Common myeloid progenitor, CD34-positive (primary cell): ENCODE measurements around the gene PTPRN2.

Source experiments
- CTCF ChIA-PET: fragments of 350-600 bp; sonication (Branson Sonifier 250); formaldehyde crosslinking; loops from one replicate; lab custom pipeline; 2021; ENCODE audit warnings: antibody characterized with exemption; lab: Charles Lee
- POLR2A ChIA-PET: fragments of 350-600 bp; sonication (Branson Sonifier 250); formaldehyde crosslinking; loops from one replicate; lab custom pipeline; 2021; ENCODE audit warnings: antibody characterized with exemption; lab: Charles Lee
- DNase-seq, 3 donors: peaks; one replicate each; pipeline versions ENCODE4 v3.0.0 to v3.0.0-alpha.2; 2013
- H3K27ac ChIP-seq, 2 experiments: 1 replicate in 1 of 2; 2 replicates in 1 of 2; pipeline ENCODE4 v1.7.0; 2013; ENCODE audit warnings: inconsistent platforms in 2 of 2, low read length in 2 of 2, mild to moderate bottlenecking in 2 of 2, low read depth in 1 of 2, moderate library complexity in 1 of 2; ENCODE audit not compliant: severe bottlenecking in 2 of 2, insufficient read depth in 1 of 2, poor library complexity in 1 of 2
- H3K27me3 ChIP-seq, 5 experiments: replicated peaks in 2 of 5; 1 replicate in 3 of 5; 2 replicates in 2 of 5; pipeline versions ENCODE4 v1.6.1 to v1.7.0; 2013; ENCODE audit warnings: low read length in 4 of 5, mild to moderate bottlenecking in 2 of 5, moderate library complexity in 2 of 5, inconsistent platforms in 1 of 5; ENCODE audit not compliant: insufficient read depth in 5 of 5, control insufficient read depth in 4 of 5
- H3K36me3 ChIP-seq, 4 experiments: 1 replicate in 2 of 4; 2 replicates in 2 of 4; pipeline versions ENCODE4 v1.6.1 to v1.7.0; 2013; ENCODE audit warnings: low read length in 3 of 4, control low read depth in 1 of 4, mild to moderate bottlenecking in 1 of 4; ENCODE audit not compliant: control insufficient read depth in 4 of 4, insufficient read depth in 4 of 4
- H3K4me1 ChIP-seq, 4 experiments: 1 replicate in 3 of 4; 2 replicates in 1 of 4; pipeline versions ENCODE4 v1.6.1 to v1.7.1; 2013; ENCODE audit warnings: low read length in 3 of 4, mild to moderate bottlenecking in 3 of 4, control low read depth in 1 of 4, inconsistent platforms in 1 of 4, moderate library complexity in 1 of 4; ENCODE audit not compliant: control insufficient read depth in 4 of 4, insufficient read depth in 4 of 4; ENCODE audit errors: control extremely low read depth in 1 of 4
- H3K4me3 ChIP-seq, 7 experiments: 1 replicate in 4 of 7; 2 replicates in 3 of 7; pipeline versions ENCODE4 v1.5.1 to v1.7.0; 2013; ENCODE audit warnings: mild to moderate bottlenecking in 7 of 7, low read length in 6 of 7, moderate library complexity in 6 of 7, inconsistent platforms in 2 of 7, low read depth in 2 of 7, control low read depth in 1 of 7; ENCODE audit not compliant: insufficient read depth in 4 of 7, control insufficient read depth in 1 of 7; ENCODE audit errors: extremely low read depth in 1 of 7
- H3K9me3 ChIP-seq, 5 experiments: 1 replicate in 4 of 5; 2 replicates in 1 of 5; pipeline versions ENCODE4 v1.6.1 to v1.7.1; 2013; ENCODE audit warnings: low read length in 4 of 5, mild to moderate bottlenecking in 2 of 5, inconsistent platforms in 1 of 5, low read depth in 1 of 5, moderate library complexity in 1 of 5; ENCODE audit not compliant: control insufficient read depth in 4 of 5, insufficient read depth in 2 of 5; ENCODE audit errors: control extremely low read depth in 1 of 5
- WGBS: methylation state at CpG from one replicate; pipeline ENCODE4 v1.1.5; 2013; ENCODE audit not compliant: insufficient coverage; 5-methylcytosine and 5-hydroxymethylcytosine counted together

Gene PTPRN2

DNA sequence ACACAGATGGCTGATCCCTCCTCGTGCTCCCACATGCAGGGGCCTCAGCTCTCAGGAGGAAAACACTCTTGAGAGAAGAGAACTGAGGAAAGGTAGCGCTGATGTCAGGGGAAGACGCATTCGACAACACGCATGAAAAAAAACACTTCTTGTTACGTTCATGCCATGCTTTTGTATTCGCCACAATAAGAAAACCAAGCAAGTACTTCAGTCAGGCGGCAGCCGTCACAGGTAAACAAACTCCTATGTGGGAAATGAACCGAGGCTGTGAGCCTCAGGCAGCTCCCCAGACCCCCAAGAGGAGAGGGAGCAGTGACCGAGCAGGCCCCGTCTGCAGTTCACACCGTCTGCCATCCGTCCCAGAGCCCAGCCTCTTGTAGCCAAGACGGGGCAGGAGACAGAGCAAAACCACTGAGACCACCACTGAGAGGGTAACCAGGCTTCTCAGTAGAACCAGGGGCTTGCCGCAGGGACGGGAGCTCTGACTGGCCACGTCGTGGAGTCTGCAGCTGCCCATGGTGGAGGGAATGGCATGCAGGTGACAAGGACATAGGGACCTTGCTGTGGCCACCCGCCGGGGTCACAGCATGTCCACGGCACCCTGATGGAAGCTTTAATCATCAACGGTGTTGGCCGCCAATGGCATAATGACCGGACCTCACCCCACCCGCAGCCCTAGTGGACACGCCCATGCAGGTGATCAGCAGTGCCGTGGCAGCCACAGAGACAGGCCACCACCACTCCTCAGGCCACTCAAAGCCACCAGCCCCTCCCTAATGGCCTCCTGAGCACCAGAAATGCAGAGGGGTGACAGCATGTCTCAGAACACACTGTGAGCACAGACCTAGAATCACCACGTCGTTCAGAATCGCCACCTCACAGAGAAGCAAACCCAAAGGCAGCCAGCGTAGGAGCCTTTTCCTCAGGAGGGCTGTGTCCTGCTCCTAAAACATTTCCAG is 304.3 kb downstream of the PTPRN2 start:
- CTCF ChIA-PET, result no interaction called here
- Histone ChIP-seq H3K4me3 (no peak overlapping the region), H3K9me3 (peaks cover 0 to 11% (median 4%) of the 10 kb centered on the region in 5 experiments), H3K27me3 (no peaks in the 10 kb centered on the region), H3K4me1 (no peaks in the 10 kb centered on the region), H3K36me3 (no peaks in the 10 kb centered on the region), H3K27ac (no peak overlapping the region)
- WGBS, result 91% methylated on average over 31 of the region's 32 CpGs
- no peak for DNase-seq
- POLR2A ChIA-PET, result no interaction called here

DNA sequence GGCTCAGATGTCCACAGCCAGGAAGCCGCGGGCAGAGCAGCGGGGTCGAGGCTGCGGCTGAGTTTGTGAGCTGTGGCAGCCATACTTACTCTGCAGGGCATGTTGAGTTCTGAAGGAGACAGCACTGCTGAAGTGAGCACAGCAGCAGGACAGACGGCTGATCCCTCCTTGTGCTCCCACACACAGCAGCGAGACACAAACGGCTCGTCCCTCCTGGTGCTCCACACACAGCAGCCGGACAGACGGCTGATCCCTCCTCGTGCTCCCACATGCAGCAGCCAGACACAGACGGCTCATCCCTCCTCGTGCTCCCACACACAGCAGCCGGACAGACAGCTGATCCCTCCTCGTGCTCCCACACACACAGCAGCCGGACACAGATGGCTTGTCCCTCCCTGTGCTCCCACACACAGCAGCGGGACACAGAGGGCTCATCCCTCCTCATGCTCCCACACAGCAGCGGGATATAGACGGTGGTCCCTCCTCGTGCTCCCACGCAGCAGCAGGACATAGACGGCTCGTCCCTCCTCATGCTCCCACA is 305.1 kb downstream of the PTPRN2 start:
- WGBS, result 93% methylated on average over 21 of the region's 24 CpGs

DNA sequence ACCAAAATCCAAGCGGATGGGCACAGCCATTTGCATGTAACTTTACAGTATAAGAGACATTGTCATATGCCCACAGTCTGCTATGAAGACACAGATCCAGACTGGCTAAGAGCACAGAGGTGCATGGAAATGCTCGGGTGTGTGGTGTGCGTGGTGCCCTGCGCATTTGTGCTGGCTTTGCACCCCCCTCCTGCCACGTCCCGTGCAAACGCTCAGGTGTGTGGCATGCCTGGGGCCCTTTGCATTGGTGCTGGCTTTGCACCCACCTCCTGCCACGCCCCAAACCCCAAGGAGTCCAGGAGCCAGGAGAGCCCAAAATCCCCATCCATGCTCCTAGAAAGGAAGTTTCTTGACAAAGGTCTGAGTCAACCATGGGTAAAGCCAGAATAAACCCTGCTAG is 306.2 kb downstream of the PTPRN2 start:
- WGBS, result 95% methylated on average over 8 of the region's 8 CpGs
- DNase-seq, result no peak
- Histone ChIP-seq H3K9me3 (peaks cover 0 to 9% (median under 1%) of the 10 kb centered on the region in 5 experiments), H3K27me3 (no peaks in the 10 kb centered on the region), H3K36me3 (no peaks in the 10 kb centered on the region), H3K27ac (no peak overlapping the region), H3K4me3 (no peak overlapping the region), H3K4me1 (no peaks in the 10 kb centered on the region)
- ChIA-PET POLR2A (no interaction called here), CTCF (interaction anchor here (0.8 kb wide), 1 partner anchor 150 kb away, joined by 3 read pairs; no protein-coding TSS in a partner anchor)

More for the DNA sequence above, 305.1 kb downstream of the PTPRN2 start:
- DNase-seq, result no peak
- H3K4me1 ChIP-seq, result no peaks in the 10 kb centered on the region
- peaks cover 0 to 11% (median 4%) of the 10 kb centered on the region in 5 experiments for H3K9me3 ChIP-seq
- no peaks in the 10 kb centered on the region for H3K27me3 ChIP-seq
- POLR2A ChIA-PET, result no interaction called here
- H3K27ac ChIP-seq, result no peak overlapping the region
- no peak overlapping the region for H3K4me3 ChIP-seq
- H3K36me3 ChIP-seq, result no peaks in the 10 kb centered on the region
- CTCF ChIA-PET, result no interaction called here

DNA sequence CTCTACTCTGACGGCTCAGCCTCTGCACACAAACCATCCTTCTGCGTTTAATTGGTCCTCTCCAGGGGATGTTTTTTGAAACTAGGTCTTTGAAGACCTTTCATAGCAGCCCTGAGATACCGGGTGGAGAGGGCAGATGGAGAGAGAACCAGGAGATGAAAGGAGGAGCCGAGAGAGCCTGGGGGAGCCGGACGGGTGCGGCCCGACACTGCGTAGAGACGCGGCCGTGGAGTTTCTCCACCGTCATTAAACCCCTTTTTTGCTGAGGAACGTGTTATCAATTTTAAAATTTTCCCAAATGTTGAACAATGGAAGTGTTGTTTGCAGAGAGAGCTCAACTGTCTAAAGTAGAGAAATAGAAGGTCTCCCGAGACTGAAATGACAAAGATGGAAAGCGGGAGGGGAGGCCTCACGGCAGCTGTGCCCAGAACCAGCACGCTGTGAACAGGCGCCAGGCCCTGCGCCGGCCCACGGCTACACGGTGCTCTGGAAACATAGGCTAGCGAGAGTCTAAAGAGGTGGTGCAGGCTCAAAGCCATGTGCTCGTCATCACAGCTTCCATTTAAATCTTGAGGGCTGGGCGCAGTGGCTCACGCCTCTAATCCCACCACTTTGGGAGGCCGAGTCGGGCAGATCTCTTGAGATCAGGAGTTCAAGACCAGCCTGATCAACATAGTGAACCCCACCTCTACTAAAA is 307.0 kb downstream of the PTPRN2 start:
- ChIA-PET POLR2A (no interaction called here), CTCF (no interaction called here)
- H3K36me3 ChIP-seq, result no peaks in the 10 kb centered on the region
- no peak overlapping the region for H3K27ac ChIP-seq
- H3K27me3 ChIP-seq, result no peaks in the 10 kb centered on the region
- WGBS, result 97% methylated on average over 26 of the region's 29 CpGs
- no peaks in the 10 kb centered on the region for H3K4me1 ChIP-seq
- H3K4me3 ChIP-seq, result no peak overlapping the region
- no peak for DNase-seq
- peaks cover 0 to 5% (median 0%) of the 10 kb centered on the region in 5 experiments for H3K9me3 ChIP-seq

DNA sequence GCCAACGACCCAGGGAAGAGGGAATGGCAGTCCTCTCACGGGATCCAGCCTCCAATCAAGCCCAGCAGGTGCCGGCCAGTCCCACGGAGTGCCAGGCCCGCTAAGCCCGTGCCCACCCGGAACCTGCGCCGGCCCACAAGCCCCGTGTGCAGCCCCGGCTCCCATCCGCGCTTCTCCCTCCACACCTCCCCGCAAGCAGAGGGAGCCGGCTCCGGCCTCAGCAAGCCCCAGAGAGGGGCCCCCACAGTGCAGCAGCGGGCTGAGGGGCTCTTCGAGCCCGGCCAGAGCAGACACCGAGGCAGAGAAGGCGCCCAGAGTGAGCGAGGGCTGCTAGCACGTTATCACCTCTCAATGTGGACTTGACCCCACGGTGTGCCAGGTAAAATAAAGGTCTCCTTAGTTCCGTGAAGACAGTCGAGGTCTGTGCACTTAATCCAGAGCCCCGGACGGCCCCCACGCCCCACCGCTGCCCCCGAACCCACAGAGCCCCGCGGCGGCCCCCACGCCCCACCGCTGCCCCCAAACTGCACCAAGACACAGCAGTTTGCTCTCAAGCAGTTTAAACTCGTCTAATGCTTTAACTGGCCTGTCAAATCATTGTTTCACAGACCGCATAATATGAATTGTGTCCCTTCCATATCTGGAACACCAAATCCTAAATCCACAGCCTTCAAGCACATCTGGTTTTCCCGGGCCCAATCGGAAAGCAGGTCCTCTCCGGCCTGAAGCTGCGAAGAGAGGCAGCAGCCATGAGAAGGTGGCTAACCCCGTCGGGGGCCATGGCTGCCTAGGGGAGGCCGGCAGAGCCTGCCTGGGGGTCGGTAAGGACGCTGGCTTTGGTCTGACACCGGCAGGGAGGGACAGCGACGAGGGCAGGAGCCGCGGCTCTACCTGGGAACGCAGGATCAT is 307.8 kb downstream of the PTPRN2 start:
- ChIA-PET CTCF (no interaction called here), POLR2A (no interaction called here)
- Histone ChIP-seq H3K27ac (no peak overlapping the region), H3K4me3 (no peak overlapping the region), H3K36me3 (no peaks in the 10 kb centered on the region), H3K9me3 (peaks cover 0 to 4% (median 0%) of the 10 kb centered on the region in 5 experiments), H3K4me1 (no peaks in the 10 kb centered on the region), H3K27me3 (no peaks in the 10 kb centered on the region)
- no peak for DNase-seq
- 91% methylated on average over 45 of the region's 53 CpGs for WGBS

DNA sequence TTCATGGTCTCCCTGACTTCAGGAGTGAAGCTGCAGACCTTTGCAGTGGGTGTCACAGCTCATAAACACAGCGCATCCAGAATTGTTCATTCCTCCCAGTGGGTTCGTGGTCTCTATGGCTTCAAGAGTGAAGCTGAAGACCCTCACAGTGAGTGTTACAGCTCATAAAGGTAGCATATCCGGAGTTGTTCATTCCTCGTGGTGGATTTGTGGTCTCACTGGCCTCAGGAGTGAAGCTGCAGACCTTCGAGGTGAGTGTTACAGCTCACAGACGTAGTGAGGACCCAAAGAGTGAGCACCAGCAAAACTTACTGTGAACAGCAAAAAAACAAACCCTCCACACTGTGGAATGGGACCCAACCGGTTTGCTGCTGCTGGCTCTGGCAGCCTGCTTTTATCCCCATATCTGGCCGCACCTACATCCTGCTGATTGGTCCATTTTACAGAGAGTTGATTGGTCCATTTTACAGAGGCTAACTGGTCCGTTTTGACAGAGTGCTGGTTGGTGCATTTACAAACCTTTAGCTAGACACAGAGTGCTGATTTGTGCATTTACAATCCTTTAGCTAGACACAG is 308.8 kb downstream of the PTPRN2 start:
- WGBS, result 88% methylated on average over 8 of the region's 9 CpGs

More for the DNA sequence above, 308.8 kb downstream of the PTPRN2 start:
- Histone ChIP-seq H3K4me3 (no peak overlapping the region), H3K27ac (no peak overlapping the region), H3K36me3 (no peaks in the 10 kb centered on the region), H3K27me3 (no peaks in the 10 kb centered on the region), H3K9me3 (peaks cover 0 to 4% (median 0%) of the 10 kb centered on the region in 5 experiments), H3K4me1 (no peaks in the 10 kb centered on the region)
- no peak for DNase-seq
- ChIA-PET POLR2A (no interaction called here), CTCF (no interaction called here)
